Calu3 (cell line): ENCODE measurements around the gene GTPBP4. TPM values are rescaled to one million over a fixed set of nuclear protein-coding genes. Genes with fewer than 3 reads are reported as not detected.

Experiments
- BruUV-seq: library from RNA; stranded (reverse); fragments of 400-500 nt; replicated peaks from 2 replicates; lab custom pipeline; 2021; lab: Mats Ljungman, UMichigan
- CTCF ChIA-PET: fragments of 300-600 bp; sonication (Branson Sonifier 250); formaldehyde crosslinking; loops from one replicate; lab custom pipeline; 2022; ENCODE audit warnings: antibody characterized with exemption; lab: Charles Lee
- DNase-seq: peaks from one replicate; pipeline ENCODE4 v3.0.0; 2022
- H3K27ac Mint-ChIP-seq: one replicate; pipeline ENCODE4 v1.8.0; 2022; ENCODE audit warnings: mixed read lengths; ENCODE audit not compliant: unreplicated experiment
- H3K27me3 Mint-ChIP-seq: one replicate; pipeline ENCODE4 v1.8.0; 2022; ENCODE audit warnings: mixed read lengths; ENCODE audit not compliant: unreplicated experiment
- H3K36me3 Mint-ChIP-seq: one replicate; pipeline ENCODE4 v1.8.0; 2022; ENCODE audit warnings: mild to moderate bottlenecking, moderate library complexity, mixed read lengths; ENCODE audit not compliant: insufficient read depth, unreplicated experiment
- H3K4me1 Mint-ChIP-seq: one replicate; pipeline ENCODE4 v1.8.0; 2022; ENCODE audit warnings: mild to moderate bottlenecking, low read depth, mixed read lengths; ENCODE audit not compliant: unreplicated experiment
- H3K4me3 Mint-ChIP-seq: one replicate; pipeline ENCODE4 v1.8.0; 2022; ENCODE audit warnings: mild to moderate bottlenecking, low read depth, moderate library complexity, mixed read lengths; ENCODE audit not compliant: unreplicated experiment
- H3K9me3 Mint-ChIP-seq: one replicate; pipeline ENCODE4 v1.8.0; 2022; ENCODE audit warnings: low read depth, mixed read lengths; ENCODE audit not compliant: unreplicated experiment
- intact Hi-C: fragments of 100-400 bp; cut with micrococcal nuclease; formaldehyde crosslinking; loops from one replicate; pipeline ENCODE4 v1.10.0; 2022; ENCODE audit not compliant: unreplicated experiment
- total RNA-seq: library from RNA; stranded (reverse); gene quantifications from 2 replicates; pipeline ENCODE4 v1.2.3, GENCODE V29; 2022
- TF ChIP-seq, protein P1 (sequence below): fragments of 200-600 bp; IDR thresholded peaks from one replicate; pipeline ENCODE4 v1.8.0; 2022; ENCODE audit warnings: antibody characterized with exemption; ENCODE audit not compliant: unreplicated experiment

The GTPBP4 gene
- total RNA-seq, 1 experiment from 2014 or later = 123 TPM

DNA sequence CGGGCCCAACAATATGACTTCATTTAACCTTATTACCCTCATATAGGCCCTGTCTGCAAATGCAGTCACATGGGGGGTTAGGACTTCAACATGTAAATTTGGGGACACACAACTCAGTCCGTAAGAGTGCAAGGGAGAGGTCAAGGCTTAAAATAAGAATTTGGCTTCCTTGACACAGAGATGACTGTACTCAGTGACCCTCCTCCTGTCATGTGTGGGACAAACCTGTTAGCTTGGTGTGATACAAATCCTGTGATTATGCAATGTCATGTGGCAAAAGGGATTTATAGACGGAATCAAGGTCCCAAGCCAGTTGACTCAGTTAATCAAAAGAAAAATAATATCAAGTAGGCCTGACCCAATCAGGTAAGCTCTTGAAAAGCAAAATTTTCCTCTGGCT is 25.9 kb upstream of the GTPBP4 start:
- Mint-ChIP-seq H3K27me3 (peaks cover 16% of the 10 kb centered on the region), H3K4me1 (no peaks in the 10 kb centered on the region), H3K27ac (no peak overlapping the region), H3K36me3 (no peaks in the 10 kb centered on the region), H3K9me3 (peaks cover 5% of the 10 kb centered on the region), H3K4me3 (no peak overlapping the region)
- TF ChIP-seq, protein P1, sequence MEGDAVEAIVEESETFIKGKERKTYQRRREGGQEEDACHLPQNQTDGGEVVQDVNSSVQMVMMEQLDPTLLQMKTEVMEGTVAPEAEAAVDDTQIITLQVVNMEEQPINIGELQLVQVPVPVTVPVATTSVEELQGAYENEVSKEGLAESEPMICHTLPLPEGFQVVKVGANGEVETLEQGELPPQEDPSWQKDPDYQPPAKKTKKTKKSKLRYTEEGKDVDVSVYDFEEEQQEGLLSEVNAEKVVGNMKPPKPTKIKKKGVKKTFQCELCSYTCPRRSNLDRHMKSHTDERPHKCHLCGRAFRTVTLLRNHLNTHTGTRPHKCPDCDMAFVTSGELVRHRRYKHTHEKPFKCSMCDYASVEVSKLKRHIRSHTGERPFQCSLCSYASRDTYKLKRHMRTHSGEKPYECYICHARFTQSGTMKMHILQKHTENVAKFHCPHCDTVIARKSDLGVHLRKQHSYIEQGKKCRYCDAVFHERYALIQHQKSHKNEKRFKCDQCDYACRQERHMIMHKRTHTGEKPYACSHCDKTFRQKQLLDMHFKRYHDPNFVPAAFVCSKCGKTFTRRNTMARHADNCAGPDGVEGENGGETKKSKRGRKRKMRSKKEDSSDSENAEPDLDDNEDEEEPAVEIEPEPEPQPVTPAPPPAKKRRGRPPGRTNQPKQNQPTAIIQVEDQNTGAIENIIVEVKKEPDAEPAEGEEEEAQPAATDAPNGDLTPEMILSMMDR = no peak
- BruUV-seq = no TSS peak
- intact Hi-C loops = no loop called here
- DNase-seq = no peak
- CTCF ChIA-PET = no interaction called here

DNA sequence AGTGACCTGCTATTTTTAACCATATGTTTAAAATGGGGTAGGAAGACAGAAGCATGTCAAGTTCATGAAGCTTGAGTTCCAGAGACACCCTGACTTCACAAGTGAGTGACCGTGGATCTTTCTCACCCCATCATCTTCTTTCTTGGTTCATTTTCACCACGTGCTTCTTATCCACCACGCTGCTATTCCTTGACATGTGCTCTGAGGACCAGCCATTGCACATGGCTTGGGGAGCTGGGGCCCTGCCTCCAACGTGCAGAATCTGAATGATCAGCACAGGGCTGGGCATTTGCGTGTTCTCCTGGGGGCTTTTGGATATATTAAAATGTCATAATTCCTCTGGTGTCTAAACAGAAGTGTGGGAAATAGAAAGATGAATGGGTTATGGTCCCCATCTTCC is 25.0 kb upstream of the GTPBP4 start:
- Mint-ChIP-seq H3K27me3 (peaks cover 12% of the 10 kb centered on the region), H3K36me3 (no peaks in the 10 kb centered on the region), H3K9me3 (peaks cover 5% of the 10 kb centered on the region), H3K4me1 (no peaks in the 10 kb centered on the region), H3K27ac (no peak overlapping the region), H3K4me3 (no peak overlapping the region)
- TF ChIP-seq, protein P1 = no peak
- intact Hi-C loops = no loop called here
- CTCF ChIA-PET = no interaction called here
- DNase-seq = no peak
- no TSS peak for BruUV-seq

DNA sequence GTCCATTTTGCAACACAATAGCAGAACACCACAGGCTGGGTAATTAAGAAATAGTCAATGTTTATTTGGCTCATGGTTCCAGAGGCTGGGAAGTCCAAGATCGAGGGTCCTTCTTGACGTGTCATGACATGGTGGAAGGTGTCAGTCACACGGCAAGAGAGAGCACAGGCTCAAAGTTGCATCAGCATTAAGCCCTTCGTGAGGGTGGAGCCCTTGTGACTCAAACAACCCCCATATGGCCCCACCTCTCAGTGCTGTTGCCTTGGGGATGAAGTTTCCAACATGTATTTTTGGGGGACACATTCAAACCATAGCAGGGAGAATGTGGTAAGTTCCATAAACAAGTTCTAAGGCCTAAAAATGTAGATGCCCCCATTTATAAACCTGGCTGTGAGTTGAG is 24.6 kb upstream of the GTPBP4 start:
- Mint-ChIP-seq H3K4me1 (peaks cover 3% of the 10 kb centered on the region), H3K9me3 (peaks cover 5% of the 10 kb centered on the region), H3K4me3 (no peak overlapping the region), H3K27ac (no peak overlapping the region), H3K27me3 (peaks cover 8% of the 10 kb centered on the region), H3K36me3 (no peaks in the 10 kb centered on the region)
- intact Hi-C loops = no loop called here
- TF ChIP-seq, protein P1 = no peak
- no TSS peak for BruUV-seq
- no peak for DNase-seq
- CTCF ChIA-PET = no interaction called here

DNA sequence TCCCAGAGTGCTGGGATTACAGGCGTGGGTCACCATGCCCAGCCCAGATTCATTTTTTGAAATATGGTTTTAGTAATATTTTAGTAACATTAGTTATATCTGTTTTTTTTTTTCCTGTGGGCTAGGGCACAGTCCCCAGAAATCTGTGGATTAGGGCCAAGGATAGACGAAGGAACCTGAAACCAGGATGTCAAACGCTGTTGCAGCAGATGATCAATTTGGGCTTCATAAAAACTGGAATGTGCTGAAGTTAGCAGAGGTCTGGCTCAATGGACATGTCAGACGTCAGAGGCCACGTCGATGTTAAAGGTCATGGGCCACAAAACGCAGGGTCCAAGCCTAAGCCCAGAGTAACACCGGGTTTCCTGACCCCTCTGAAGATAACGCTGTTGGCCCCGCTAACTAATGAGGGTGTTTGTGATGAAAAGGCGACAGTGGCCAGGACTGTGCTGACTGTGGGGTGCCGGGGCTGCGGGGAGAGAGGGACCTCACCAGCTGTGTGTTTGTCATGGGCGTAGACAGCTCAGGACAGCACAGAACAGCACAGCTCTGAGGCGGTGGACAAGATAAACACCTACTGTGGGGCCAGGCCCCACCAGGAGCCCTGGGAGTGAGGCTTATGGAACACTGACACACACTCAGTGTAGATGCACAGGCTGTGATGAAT is 23.8 kb upstream of the GTPBP4 start:
- Mint-ChIP-seq H3K4me1 (peaks cover 6% of the 10 kb centered on the region), H3K27ac (no peak overlapping the region), H3K9me3 (peaks cover 5% of the 10 kb centered on the region), H3K27me3 (no peaks in the 10 kb centered on the region), H3K36me3 (no peaks in the 10 kb centered on the region), H3K4me3 (no peak overlapping the region)
- no peak for DNase-seq
- CTCF ChIA-PET = no interaction called here
- TF ChIP-seq, protein P1 = no peak
- BruUV-seq = no TSS peak
- intact Hi-C loops = no loop called here
